ENCODE results near the gene CFAP161. TPM values are rescaled to one million over a fixed set of nuclear protein-coding genes. Genes with fewer than 3 reads are reported as not detected.

The CFAP161 gene
- polyA plus RNA-seq, 1 of the 3 experiments (the other 2 are of a cell fraction), result 0.03 TPM

DNA sequence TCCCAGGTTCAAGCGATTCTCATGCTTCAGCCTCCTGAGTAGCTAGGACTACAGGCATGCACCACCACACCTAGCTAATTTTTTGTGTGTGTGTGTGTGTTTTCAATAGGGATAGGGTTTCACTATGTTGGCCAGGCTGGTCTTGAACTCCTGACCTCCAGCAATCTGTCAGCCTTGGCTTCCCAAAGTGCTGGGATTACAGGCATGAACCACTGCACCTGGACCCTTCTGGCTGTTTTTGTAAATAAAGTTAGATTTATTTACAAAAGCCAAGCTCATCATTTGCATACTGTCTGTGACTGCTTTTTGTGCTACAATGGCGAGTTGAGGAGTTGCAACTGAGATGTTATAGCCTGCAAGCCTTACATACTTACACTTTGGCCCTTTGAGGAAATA lies 34.1 kb downstream of the CFAP161 start:
- H3K4me2 ChIP-seq, result no peak overlapping the region
- H3K27ac ChIP-seq (ENCODE audit: low read depth in 2 of 2, low read length in 1 of 2), result no peak overlapping the region
- no peaks in the 10 kb centered on the region for H3K79me2 ChIP-seq (ENCODE audit: insufficient read depth)
- ChIA-PET CTCF (interaction anchor here (0.9 to 2.8 kb wide), 3 partner anchors 12 to 98 kb away, joined by 3 to 15 read pairs (median 4); no protein-coding TSS in a partner anchor), POLR2A (no interaction called here)
- TF ChIP-seq RCOR1 (IDR thresholded peaks at IDR 0.05; ENCODE audit: low read length) (no peak), FOXM1 (IDR thresholded peaks at IDR 0.05; ENCODE audit: low read depth) (no peak), POLR2AphosphoS5 (IDR thresholded peaks at IDR 0.05; ENCODE audit: low read depth, low read length) (no peak), GABPA (IDR thresholded peaks at IDR 0.05; ENCODE audit: low read depth) (no peak), CHD2 (IDR thresholded peaks at IDR 0.05; ENCODE audit: low read length, partially characterized antibody) (no peak), NRF1 (IDR thresholded peaks at IDR 0.05; ENCODE audit: low read depth, low read length) (no peak), EZH2phosphoT487 (IDR thresholded peaks at IDR 0.05; ENCODE audit: borderline replicate concordance, low read depth) (no peak), EP300 (IDR thresholded peaks at IDR 0.05; ENCODE audit: borderline replicate concordance in 1 of 2, low read depth in 1 of 2, low read length in 1 of 2) (no peak), YY1 (IDR thresholded peaks at IDR 0.05; ENCODE audit: low read depth) (no peak), RFX5 (IDR thresholded peaks at IDR 0.05; ENCODE audit: low read length) (no peak), FOXJ3 (CRISPR knock-in tag; IDR thresholded peaks at IDR 0.05) (no peak), TAF1 (IDR thresholded peaks at IDR 0.05; ENCODE audit: borderline replicate concordance, low read depth, low read length) (no peak), TEAD4 (IDR thresholded peaks at IDR 0.05; ENCODE audit: borderline replicate concordance, insufficient read depth) (no peak), RXRA (IDR thresholded peaks at IDR 0.05; ENCODE audit: borderline replicate concordance, low read depth) (no peak), SIN3A (IDR thresholded peaks at IDR 0.05; ENCODE audit: borderline replicate concordance, low read depth, low read length) (no peak), NFIC (IDR thresholded peaks at IDR 0.05; ENCODE audit: borderline replicate concordance) (no peak), ELF1 (IDR thresholded peaks at IDR 0.05) (no peak)
- TF ChIP-seq, protein P1, sequence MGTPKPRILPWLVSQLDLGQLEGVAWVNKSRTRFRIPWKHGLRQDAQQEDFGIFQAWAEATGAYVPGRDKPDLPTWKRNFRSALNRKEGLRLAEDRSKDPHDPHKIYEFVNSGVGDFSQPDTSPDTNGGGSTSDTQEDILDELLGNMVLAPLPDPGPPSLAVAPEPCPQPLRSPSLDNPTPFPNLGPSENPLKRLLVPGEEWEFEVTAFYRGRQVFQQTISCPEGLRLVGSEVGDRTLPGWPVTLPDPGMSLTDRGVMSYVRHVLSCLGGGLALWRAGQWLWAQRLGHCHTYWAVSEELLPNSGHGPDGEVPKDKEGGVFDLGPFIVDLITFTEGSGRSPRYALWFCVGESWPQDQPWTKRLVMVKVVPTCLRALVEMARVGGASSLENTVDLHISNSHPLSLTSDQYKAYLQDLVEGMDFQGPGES (IDR thresholded peaks at IDR 0.05; ENCODE audit: low read depth, low read length), result no peak
- TF ChIP-seq, protein P2, sequence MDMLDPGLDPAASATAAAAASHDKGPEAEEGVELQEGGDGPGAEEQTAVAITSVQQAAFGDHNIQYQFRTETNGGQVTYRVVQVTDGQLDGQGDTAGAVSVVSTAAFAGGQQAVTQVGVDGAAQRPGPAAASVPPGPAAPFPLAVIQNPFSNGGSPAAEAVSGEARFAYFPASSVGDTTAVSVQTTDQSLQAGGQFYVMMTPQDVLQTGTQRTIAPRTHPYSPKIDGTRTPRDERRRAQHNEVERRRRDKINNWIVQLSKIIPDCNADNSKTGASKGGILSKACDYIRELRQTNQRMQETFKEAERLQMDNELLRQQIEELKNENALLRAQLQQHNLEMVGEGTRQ (IDR thresholded peaks at IDR 0.05; ENCODE audit: borderline replicate concordance, low read depth, low read length), result no peak
- TF ChIP-seq, protein P3, sequence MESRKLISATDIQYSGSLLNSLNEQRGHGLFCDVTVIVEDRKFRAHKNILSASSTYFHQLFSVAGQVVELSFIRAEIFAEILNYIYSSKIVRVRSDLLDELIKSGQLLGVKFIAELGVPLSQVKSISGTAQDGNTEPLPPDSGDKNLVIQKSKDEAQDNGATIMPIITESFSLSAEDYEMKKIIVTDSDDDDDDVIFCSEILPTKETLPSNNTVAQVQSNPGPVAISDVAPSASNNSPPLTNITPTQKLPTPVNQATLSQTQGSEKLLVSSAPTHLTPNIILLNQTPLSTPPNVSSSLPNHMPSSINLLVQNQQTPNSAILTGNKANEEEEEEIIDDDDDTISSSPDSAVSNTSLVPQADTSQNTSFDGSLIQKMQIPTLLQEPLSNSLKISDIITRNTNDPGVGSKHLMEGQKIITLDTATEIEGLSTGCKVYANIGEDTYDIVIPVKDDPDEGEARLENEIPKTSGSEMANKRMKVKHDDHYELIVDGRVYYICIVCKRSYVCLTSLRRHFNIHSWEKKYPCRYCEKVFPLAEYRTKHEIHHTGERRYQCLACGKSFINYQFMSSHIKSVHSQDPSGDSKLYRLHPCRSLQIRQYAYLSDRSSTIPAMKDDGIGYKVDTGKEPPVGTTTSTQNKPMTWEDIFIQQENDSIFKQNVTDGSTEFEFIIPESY (IDR thresholded peaks at IDR 0.05; ENCODE audit: borderline replicate concordance, low read depth), result no peak
- no peaks in the 10 kb centered on the region for H3F3A ChIP-seq (replicated peaks; ENCODE audit: insufficient read depth)
- H2AFZ ChIP-seq (ENCODE audit: low read depth), result no peak overlapping the region
- no peak for DNase-seq
- H3K9ac ChIP-seq, result no peak overlapping the region
- H3K4me1 ChIP-seq (ENCODE audit: control insufficient read depth in 1 of 2, insufficient read depth in 2 of 2, low read depth in 1 of 2, low read length in 1 of 2), result no peaks in the 10 kb centered on the region
- WGBS (ENCODE audit: low lambda C conversion rate), result 26% methylated on average over 2 of the region's 2 CpGs
- H3K27me3 ChIP-seq (ENCODE audit: insufficient read depth), result no peaks in the 10 kb centered on the region
- no peaks in the 10 kb centered on the region for H4K20me1 ChIP-seq (ENCODE audit: insufficient read depth)
- H3K9me2 ChIP-seq, result no peaks in the 10 kb centered on the region
- no peak overlapping the region for H3K4me3 ChIP-seq (ENCODE audit: low read depth in 2 of 2, low read length in 1 of 2)
- H3K36me3 ChIP-seq (replicated peaks in 1 of 2; ENCODE audit: control insufficient read depth in 1 of 2, insufficient read depth in 2 of 2, low read length in 1 of 2), result no peaks in the 10 kb centered on the region
- no peaks in the 10 kb centered on the region for H3K9me3 ChIP-seq

All from SK-N-SH (cell line).